GM23338 (cell line): ENCODE results near the gene RMI1. TPM values are rescaled to one million over a fixed set of nuclear protein-coding genes. Genes with fewer than 3 reads are reported as not detected.
A peak's percentile ranks its signal among the peaks of the same experiment; 100 is the strongest.
"Not testable (repeated sequence)": the region's sequence is repeated elsewhere in the genome, so short reads cannot be mapped to it uniquely, and the experiment has no call there.

Experiments
- ATAC-seq: fragments of 200-7000 bp; cut with Tn5 transposase; 3 replicates; pipeline ENCODE4 v1.9.1; 2020
- DNase-seq: peaks from one replicate; pipeline ENCODE4 v3.0.0-alpha.2; 2015; ENCODE audit warnings: low spot score
- H2AFZ ChIP-seq: fragments of 200-600 bp; sonication (generic); 2 replicates; pipeline ENCODE4 v1.8.0; 2016; ENCODE audit warnings: antibody characterized with exemption, mild to moderate bottlenecking, moderate library complexity
- H3F3A ChIP-seq: fragments of 200-600 bp; sonication (generic); replicated peaks from 2 replicates; pipeline ENCODE4 v1.8.0; 2017; ENCODE audit warnings: antibody characterized with exemption, mixed run types, low read depth
- H3K27ac ChIP-seq: fragments of 200-600 bp; sonication (generic); 2 replicates; pipeline ENCODE4 v1.6.1; 2016; ENCODE audit warnings: low read depth
- H3K27me3 ChIP-seq: fragments of 200-600 bp; sonication (generic); 2 replicates; pipeline ENCODE4 v1.8.0; 2016; ENCODE audit warnings: mild to moderate bottlenecking, mixed run types, moderate library complexity; ENCODE audit not compliant: insufficient read depth
- H3K36me3 ChIP-seq: fragments of 200-600 bp; sonication (generic); 2 replicates; pipeline ENCODE4 v1.8.0; 2016; ENCODE audit warnings: mild to moderate bottlenecking; ENCODE audit not compliant: insufficient read depth
- H3K4me1 ChIP-seq: fragments of 200-600 bp; sonication (generic); 2 replicates; pipeline ENCODE4 v1.8.0; 2016; ENCODE audit warnings: mild to moderate bottlenecking, moderate library complexity; ENCODE audit not compliant: insufficient read depth
- H3K4me2 ChIP-seq: fragments of 200-600 bp; sonication (generic); 2 replicates; pipeline ENCODE4 v1.7.1; 2017; ENCODE audit warnings: mixed run types
- H3K4me3 ChIP-seq: fragments of 200-600 bp; sonication (generic); 2 replicates; pipeline ENCODE4 v1.6.1; 2016; ENCODE audit warnings: mixed run types
- H3K79me2 ChIP-seq: fragments of 200-600 bp; sonication (generic); replicated peaks from 2 replicates; pipeline ENCODE4 v1.8.0; 2017; ENCODE audit warnings: mild to moderate bottlenecking; ENCODE audit not compliant: insufficient read depth
- H3K9me2 ChIP-seq: fragments of 200-600 bp; sonication (generic); 2 replicates; pipeline ENCODE4 v1.8.0; 2017; ENCODE audit not compliant: insufficient read depth
- H4K20me1 ChIP-seq: fragments of 200-600 bp; sonication (generic); replicated peaks from 2 replicates; pipeline ENCODE4 v1.8.0; 2017; ENCODE audit warnings: mild to moderate bottlenecking; ENCODE audit not compliant: insufficient read depth
- H3K27ac Mint-ChIP-seq: 2 replicates; pipeline ENCODE4 v1.8.0; 2020; ENCODE audit warnings: inconsistent platforms, mild to moderate bottlenecking, moderate library complexity, mixed read lengths
- H3K27me3 Mint-ChIP-seq: 3 replicates; pipeline ENCODE4 v1.8.0; 2022; ENCODE audit warnings: low read depth, mild to moderate bottlenecking, moderate library complexity, mixed read lengths, inconsistent platforms; ENCODE audit not compliant: insufficient read depth, poor library complexity
- H3K36me3 Mint-ChIP-seq: 3 replicates; pipeline ENCODE4 v1.8.0; 2021; ENCODE audit warnings: low read depth, mild to moderate bottlenecking, inconsistent platforms, moderate library complexity, mixed read lengths
- H3K4me1 Mint-ChIP-seq: 3 replicates; pipeline ENCODE4 v1.8.0; 2020; ENCODE audit warnings: mild to moderate bottlenecking, inconsistent platforms, mixed read lengths
- H3K4me3 Mint-ChIP-seq: 3 replicates; pipeline ENCODE4 v1.8.0; 2021; ENCODE audit warnings: moderate library complexity, mild to moderate bottlenecking, inconsistent platforms, mixed read lengths
- H3K9me3 Mint-ChIP-seq: 3 replicates; pipeline ENCODE4 v1.8.0; 2020; ENCODE audit warnings: moderate library complexity, mild to moderate bottlenecking, inconsistent platforms, mixed read lengths
- CTCF ChIP-seq, 2 experiments: fragments of 200-600 bp in 1 of 2; sonication (generic) in 1 of 2; conservative IDR thresholded peaks; 2 replicates each; pipeline versions ENCODE4 v1.5.1 to v1.6.1; 2016 to 2017; ENCODE audit warnings: antibody characterized with exemption in 2 of 2, low read depth in 2 of 2, mild to moderate bottlenecking in 2 of 2, moderate library complexity in 1 of 2
- ETS1 ChIP-seq: IDR thresholded peaks from 2 replicates; pipeline ENCODE4 v1.6.1; 2016; ENCODE audit warnings: antibody characterized with exemption
- EZH2 ChIP-seq: fragments of 200-600 bp; sonication (generic); IDR thresholded peaks from one replicate; pipeline ENCODE4 v1.8.0; 2017; ENCODE audit warnings: antibody characterized with exemption, mild to moderate bottlenecking, low read depth; ENCODE audit not compliant: unreplicated experiment
- JUNB ChIP-seq: IDR thresholded peaks from one replicate; pipeline ENCODE4 v1.6.1; 2016; ENCODE audit warnings: antibody characterized with exemption; ENCODE audit not compliant: unreplicated experiment
- POLR2AphosphoS5 ChIP-seq: IDR thresholded peaks from 2 replicates; pipeline ENCODE4 v1.6.1; 2016; ENCODE audit warnings: antibody characterized with exemption, low read depth
- REST ChIP-seq: IDR thresholded peaks from one replicate; pipeline ENCODE4 v1.6.1; 2018; ENCODE audit warnings: antibody characterized with exemption; ENCODE audit not compliant: unreplicated experiment
- ZNF114 ChIP-seq: fragments of 250-450 bp; sonication (Bioruptor Pico); IDR thresholded peaks from 2 replicates; pipeline ENCODE4 v1.5.0; 2020; ENCODE audit warnings: mild to moderate bottlenecking, moderate library complexity
- ZNF331 ChIP-seq: fragments of 250-450 bp; sonication (Bioruptor Pico); IDR thresholded peaks from 2 replicates; pipeline ENCODE4 v1.5.0; 2020; ENCODE audit warnings: low read depth, mild to moderate bottlenecking, moderate library complexity
- ZNF462 ChIP-seq: fragments of 250-450 bp; sonication (Bioruptor Pico); IDR thresholded peaks from 2 replicates; pipeline ENCODE4 v1.5.0; 2020; ENCODE audit warnings: mild to moderate bottlenecking, moderate library complexity
- polyA plus RNA-seq: library from polyadenylated mRNA; unstranded; fragments of >200 nt; fragmentation: Nextera tagmentation; extraction: Ambion mirVana; gene quantifications from 2 replicates; pipeline ENCODE4 v1.2.1, GENCODE V29; 2016
- total RNA-seq: library from RNA; depleted of rRNA; stranded (reverse); fragments of >200 nt; shearing (Covaris generic); gene quantifications from 2 replicates; pipeline ENCODE4 v1.2.3, GENCODE V29; 2014

Gene RMI1
- total and polyA plus RNA-seq, 2 experiments from 2014 or later, result 16.9 to 36.1 TPM

GRCh38 chr9:83948096-83948495 is 32.5 kb upstream of the RMI1 start:
- H3K36me3 ChIP-seq, H3K4me1 ChIP-seq, H3K4me2 ChIP-seq, H2AFZ ChIP-seq, ATAC-seq, H3K4me1 Mint-ChIP-seq, H3K27me3 Mint-ChIP-seq, H3K4me3 ChIP-seq, H3K9me2 ChIP-seq, H3K79me2 ChIP-seq, DNase-seq, H3K27me3 ChIP-seq, H3F3A ChIP-seq, H4K20me1 ChIP-seq, H3K4me3 Mint-ChIP-seq, H3K27ac Mint-ChIP-seq, H3K27ac ChIP-seq: not testable (repeated sequence)
- peaks cover 20% of the 10 kb centered on the region for H3K9me3 Mint-ChIP-seq
- peaks cover 64% of the 10 kb centered on the region; the same call in 2 of the 3 replicates for H3K36me3 Mint-ChIP-seq

GRCh38 chr9:83956086-83956435 is 24.5 kb upstream of the RMI1 start:
- Mint-ChIP-seq H3K4me3 (peak overlapping the region; percentile 90), H3K4me1 (peaks cover 6% of the 10 kb centered on the region; the same call in 2 of the 3 replicates), H3K27me3 (peaks cover 7% of the 10 kb centered on the region), H3K27ac (peak overlapping the region; percentile 80; the same call in 1 of the 2 replicates), H3K9me3 (no peaks in the 10 kb centered on the region), H3K36me3 (peaks cover 19% of the 10 kb centered on the region; the same call in 2 of the 3 replicates)
- Histone ChIP-seq H3K4me3 (peak overlapping the region; percentile 77), H3F3A (no peaks in the 10 kb centered on the region), H2AFZ (peak overlapping the region; percentile 88), H3K36me3 (0 out of 2 replicates have a peak, but pooled peaks cover 5% of the 10 kb centered on the region), H3K9me2 (no peaks in the 10 kb centered on the region), H4K20me1 (no peaks in the 10 kb centered on the region), H3K79me2 (no peaks in the 10 kb centered on the region), H3K27ac (peak overlapping the region; percentile 64), H3K4me1 (no peaks in the 10 kb centered on the region; the same call in 1 of the 2 replicates), H3K4me2 (peak overlapping the region; percentile 94), H3K27me3 (no peaks in the 10 kb centered on the region)
- peak; percentile 28 for ATAC-seq
- no peak for TF ChIP-seq EZH2
- no peak for TF ChIP-seq ZNF114 (CRISPR knock-in tag)
- TF ChIP-seq POLR2AphosphoS5, result no peak
- TF ChIP-seq REST, result no peak
- no peak for TF ChIP-seq ZNF462 (CRISPR knock-in tag)
- TF ChIP-seq ZNF331, result no peak
- TF ChIP-seq ETS1, result no peak
- no peak for TF ChIP-seq JUNB
- TF ChIP-seq CTCF (conservative IDR thresholded peaks at IDR 0.05; ENCODE audit: low read depth in 2 of 2), result no peak
- DNase-seq, result peak; percentile 25
